Mucosa of descending colon (tissue), 3 donors: ENCODE results near the gene HMX3. TPM values are rescaled to one million over a fixed set of nuclear protein-coding genes. Genes with fewer than 3 reads are reported as not detected.
"Not testable (repeated sequence)": the region's sequence is repeated elsewhere in the genome, so short reads cannot be mapped to it uniquely, and the experiment has no call there.

Experiments used
- ATAC-seq: fragments of 200-7000 bp; cut with Tn5 transposase; one replicate; pipeline ENCODE4 v1.9.1; 2020; ENCODE audit warnings: mild to moderate bottlenecking, moderate library complexity
- DNase-seq, 3 donors: peaks; one replicate each; pipeline ENCODE4 v3.0.0-alpha.2; 2020
- H3K36me3 ChIP-seq: fragments of 200-600 bp; one replicate; pipeline ENCODE4 v1.8.0; 2021; ENCODE audit warnings: low read depth, mild to moderate bottlenecking
- H3K4me1 ChIP-seq: fragments of 200-600 bp; one replicate; pipeline ENCODE4 v1.8.0; 2021; ENCODE audit warnings: low read depth, mild to moderate bottlenecking
- H3K4me3 ChIP-seq: fragments of 200-600 bp; one replicate; pipeline ENCODE4 v1.8.0; 2021; ENCODE audit warnings: mild to moderate bottlenecking
- H3K9me3 ChIP-seq: fragments of 200-600 bp; one replicate; pipeline ENCODE4 v1.8.0; 2021; ENCODE audit warnings: mild to moderate bottlenecking
- CTCF ChIP-seq: fragments of 200-600 bp; IDR thresholded peaks from one replicate; pipeline ENCODE4 v1.8.0; 2022; ENCODE audit warnings: antibody characterized with exemption, mild to moderate bottlenecking
- intact Hi-C, 2 donors: fragments of 100-400 bp; cut with DNase I in 1 of 2; cut with micrococcal nuclease in 1 of 2; formaldehyde crosslinking; loops; one replicate each; pipeline versions ENCODE4 v1.11.0 to v1.11.1; 2022; cut with DNase I, micrococcal nuclease
- total RNA-seq, 3 donors: library from RNA; stranded (reverse); fragmentation: NEBNext Ultra II Directional in 2 of 3; extraction: Animal tissue kit (Norgen Biotek cat#: 25700) in 2 of 3; gene quantifications; one replicate each; pipeline versions ENCODE4 v1.2.1 to v1.2.4, GENCODE V29; 2021 to 2023
- donor health status: DM: no; HTN: no; CAD: no; lungs with moderate emphysema.
- donor health status: DM: no; HTN: no; CAD: no.
- donor health status: DM: no; HTN: yes; CAD: no.

HMX3 gene
- total RNA-seq, 3 donors from 2014 or later: 0.92 to 1.4 TPM; not detected in 1

- ATAC-seq: no peak
- Histone ChIP-seq H3K9me3 (no peaks in the 10 kb centered on the region), H3K4me3 (no peak overlapping the region), H3K4me1 (no peaks in the 10 kb centered on the region), H3K36me3 (no peaks in the 10 kb centered on the region)
- TF ChIP-seq CTCF: no peak
- intact Hi-C loops: no loop called here
- no peak for DNase-seq
These were observed 29.8 kb downstream of the HMX3 start for GRCh38 chr10:123165445-123166072.

- no peak for DNase-seq
- intact Hi-C loops: no loop called here
- Histone ChIP-seq H3K4me1 (no peaks in the 10 kb centered on the region), H3K36me3 (no peaks in the 10 kb centered on the region), H3K4me3 (no peak overlapping the region), H3K9me3 (no peaks in the 10 kb centered on the region)
- no peak for ATAC-seq
- TF ChIP-seq CTCF: no peak
These were observed 30.8 kb downstream of the HMX3 start for GRCh38 chr10:123166618-123167017.

- intact Hi-C loops: no loop called here
- H3K4me3 ChIP-seq: no peak overlapping the region
- ATAC-seq: no peak
- H3K9me3 ChIP-seq: no peaks in the 10 kb centered on the region
- H3K4me1 ChIP-seq: no peaks in the 10 kb centered on the region
- no peaks in the 10 kb centered on the region for H3K36me3 ChIP-seq
- no peak for TF ChIP-seq CTCF
- DNase-seq: no peak
These were observed 35.2 kb downstream of the HMX3 start for GRCh38 chr10:123170961-123171360.

GRCh38 chr10:123171616-123172015 lies 35.8 kb downstream of the HMX3 start:
- intact Hi-C loops, H3K9me3 ChIP-seq, ATAC-seq, DNase-seq, H3K4me3 ChIP-seq, H3K36me3 ChIP-seq, H3K4me1 ChIP-seq: not testable (repeated sequence)

DNA sequence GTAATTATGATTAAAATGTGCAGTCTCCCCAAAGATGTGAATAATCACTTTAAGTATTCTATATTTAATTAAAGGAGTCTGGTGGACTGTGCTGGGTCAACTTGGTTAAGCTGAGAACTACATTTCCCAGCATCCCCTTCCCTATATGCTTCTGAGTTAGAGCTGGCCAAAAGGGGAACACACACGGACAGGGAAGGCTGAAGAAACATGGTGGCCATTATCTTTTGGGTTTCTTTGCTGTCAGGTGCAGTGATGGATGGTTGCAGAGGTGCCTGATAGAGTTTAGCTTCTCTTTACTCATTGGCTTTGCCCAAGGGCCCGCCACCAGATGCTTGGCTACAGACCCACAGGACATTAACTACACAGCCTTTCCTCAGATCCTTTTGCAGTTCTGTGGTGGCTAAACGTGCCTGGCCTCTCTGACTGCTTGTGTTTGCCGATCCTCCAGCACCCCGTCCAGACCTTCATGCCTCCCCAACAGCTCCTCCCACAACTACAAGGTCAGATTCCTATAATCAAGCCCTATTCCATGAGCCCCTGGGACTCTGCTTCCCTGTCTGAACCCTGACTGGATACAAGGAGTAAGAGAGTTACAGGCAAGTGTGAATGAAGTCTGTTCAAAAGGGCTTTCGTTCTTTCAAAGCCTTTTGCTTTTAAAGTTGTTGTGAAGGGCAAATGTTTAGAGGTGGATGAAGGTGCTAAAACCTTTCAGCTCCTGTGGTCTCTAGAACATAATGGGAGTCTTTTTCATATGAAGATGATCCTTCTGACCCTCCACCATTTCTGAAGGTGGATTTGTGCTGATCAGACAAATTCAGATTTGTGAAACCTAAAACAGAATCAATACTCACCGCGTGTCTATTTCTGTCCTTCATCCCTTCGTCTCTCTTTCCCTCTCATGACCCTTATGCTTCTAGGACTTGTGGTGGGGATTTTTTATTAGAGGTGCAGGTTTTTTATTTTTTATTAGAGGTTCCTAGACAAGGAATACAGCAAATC lies 39.9 kb downstream of the HMX3 start:
- DNase-seq (no peak), ATAC-seq (no peak)
- Histone ChIP-seq H3K9me3 (no peaks in the 10 kb centered on the region), H3K36me3 (no peaks in the 10 kb centered on the region), H3K4me3 (no peak overlapping the region), H3K4me1 (no peaks in the 10 kb centered on the region)
- no peak for TF ChIP-seq CTCF
- intact Hi-C loops: no loop called here

DNA sequence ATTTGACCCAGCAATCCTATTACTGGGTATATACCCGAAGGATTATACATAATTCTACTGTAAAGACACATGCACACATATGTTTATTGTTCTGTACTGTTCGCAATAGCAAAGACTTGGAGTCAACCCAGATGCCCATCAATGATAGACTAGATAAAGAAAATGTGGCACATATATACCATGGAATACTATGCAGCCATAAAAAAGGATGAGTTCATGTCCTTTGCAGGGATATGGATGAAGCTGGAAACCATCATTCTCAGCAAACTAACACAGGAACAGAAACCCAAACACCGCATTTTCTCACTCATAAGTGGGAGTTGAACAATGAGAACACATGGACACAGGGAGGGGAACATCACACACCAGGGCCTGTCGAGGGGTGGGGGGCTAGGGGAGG lies 42.6 kb downstream of the HMX3 start:
- DNase-seq, H3K36me3 ChIP-seq, H3K4me1 ChIP-seq, ATAC-seq, intact Hi-C loops, H3K4me3 ChIP-seq, H3K9me3 ChIP-seq: not testable (repeated sequence)
